Body of pancreas (tissue), 4 donors: ENCODE data around the gene ASPHD2.

Experiments used
- CTCF ChIP-seq, 7 experiments: fragments of 450-650 bp in 4 of 7; fragments of 200-600 bp in 3 of 7; sonication (generic) in 3 of 7; IDR thresholded peaks; one replicate each; pipeline ENCODE4 v1.5.1; 2016 to 2019; ENCODE audit warnings: antibody characterized with exemption in 7 of 7
- POLR2A ChIP-seq, 3 donors: fragments of 450-650 bp; IDR thresholded peaks; one replicate each; pipeline ENCODE4 v1.6.1; 2016; ENCODE audit warnings: antibody characterized with exemption in 3 of 3, mild to moderate bottlenecking in 2 of 3

GRCh38 chr22:26460202-26460601 lies 31.1 kb downstream of the ASPHD2 start:
- TF ChIP-seq CTCF (IDR thresholded peaks at IDR 0.05), result no peak
- TF ChIP-seq POLR2A (IDR thresholded peaks at IDR 0.05), result no peak
